Brain microvascular endothelial cell (primary cell): Measurements from ENCODE around the gene SBF1.
"Not testable (repeated sequence)": the region's sequence is repeated elsewhere in the genome, so short reads cannot be mapped to it uniquely, and the experiment has no call there.

ENCODE experiments used
- DNase-seq: peaks from one replicate; pipeline ENCODE4 v3.0.0-alpha.2; 2020
- H3K27ac ChIP-seq: fragments of 250-450 bp; sonication (Bioruptor Pico); 2 replicates; pipeline ENCODE4 v1.5.1; 2020; ENCODE audit warnings: mild to moderate bottlenecking, moderate library complexity
- H3K27me3 ChIP-seq: fragments of 250-450 bp; sonication (Bioruptor Pico); replicated peaks from 2 replicates; pipeline ENCODE4 v1.5.1; 2020; ENCODE audit warnings: mild to moderate bottlenecking
- H3K36me3 ChIP-seq: fragments of 250-450 bp; sonication (Bioruptor Pico); replicated peaks from 2 replicates; pipeline ENCODE4 v1.5.1; 2020; ENCODE audit warnings: mild to moderate bottlenecking
- H3K4me3 ChIP-seq: 2 replicates; pipeline ENCODE4 v1.5.1; 2011; ENCODE audit warnings: low read depth, mild to moderate bottlenecking, control low read depth, low read length, moderate library complexity
- in situ Hi-C: cut with HindIII; loops from 2 replicates; pipeline ENCODE4 v1.10.0; 2017; ENCODE audit warnings: low sequenced_read_pairs, low pct_ligation_motif_present
- TF ChIP-seq, protein P1 (sequence below): IDR thresholded peaks from 2 replicates; pipeline ENCODE4 v1.5.1; 2011; ENCODE audit warnings: low read depth, mild to moderate bottlenecking, moderate library complexity, low read length, control low read depth, inconsistent platforms; ENCODE audit errors: missing control alignments

Gene SBF1

DNA sequence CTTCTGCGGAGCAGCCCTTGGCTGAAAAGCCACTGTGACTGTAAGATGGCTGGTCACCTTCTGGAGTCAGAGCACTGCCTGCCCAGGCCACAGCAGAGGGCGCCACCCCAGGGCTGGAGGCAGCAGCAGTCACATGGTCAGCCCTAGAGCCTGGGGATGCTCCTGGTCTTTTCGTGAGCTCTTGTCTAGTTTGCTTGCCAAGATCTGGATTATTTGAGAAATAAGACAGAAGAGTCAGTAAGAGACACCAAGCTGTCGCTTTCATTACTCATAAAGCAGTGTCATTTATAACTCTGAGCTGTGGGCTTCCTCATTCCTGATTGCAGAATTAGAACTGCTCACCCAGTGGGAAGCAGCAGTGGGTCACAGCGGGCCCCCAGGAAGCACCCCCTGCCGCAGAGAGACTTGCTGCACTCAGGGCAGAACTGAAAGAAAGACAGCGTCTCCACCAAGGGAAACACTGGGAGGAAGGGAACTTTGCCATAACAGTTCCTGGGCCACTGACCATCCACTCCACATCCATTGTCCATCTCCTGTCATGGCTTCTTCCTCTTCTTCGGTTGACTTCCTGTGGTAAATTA is 75.0 kb downstream of the SBF1 start:
- peak; percentile 22 for DNase-seq

DNA sequence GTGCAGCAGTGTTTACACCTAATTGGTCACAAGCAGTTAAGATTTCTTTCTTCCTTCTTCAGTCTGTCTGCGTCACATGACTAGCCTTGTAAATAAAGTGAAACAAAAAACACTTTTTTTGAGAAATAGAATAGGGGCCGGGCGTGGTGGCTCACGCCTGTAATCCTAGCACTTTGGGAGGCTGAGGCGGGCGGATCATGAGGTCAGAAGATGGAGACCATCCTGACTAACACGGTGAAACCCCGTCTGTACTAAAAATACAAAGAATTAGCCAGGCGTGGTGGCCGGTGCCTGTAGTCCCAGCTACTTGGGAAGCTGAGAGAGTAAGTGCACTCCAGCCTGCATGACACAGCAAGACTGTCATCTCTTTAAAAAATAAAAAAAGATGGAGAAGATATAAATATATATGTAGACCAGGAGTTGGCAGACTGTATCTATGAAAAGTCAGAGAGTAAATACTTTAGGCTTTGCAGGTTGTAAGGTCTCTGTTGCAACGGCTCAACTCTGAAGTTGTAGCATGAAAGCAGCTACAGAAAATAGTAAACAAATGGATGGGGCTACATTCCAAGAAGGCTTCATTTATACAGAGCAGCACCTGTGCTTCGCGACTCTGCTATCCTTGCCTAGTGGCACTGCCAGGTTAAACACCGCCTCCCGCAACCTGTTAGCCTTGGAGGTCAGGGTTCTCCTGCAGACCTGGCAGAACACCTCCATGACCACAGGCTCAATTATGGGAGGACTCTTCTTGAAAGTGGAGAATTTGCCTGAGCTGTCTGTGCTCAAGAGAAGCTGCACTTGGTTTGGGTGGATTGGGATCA is 75.8 kb downstream of the SBF1 start:
- in situ Hi-C loops = no loop called here
- no peak for DNase-seq
- H3K27ac ChIP-seq = no peak overlapping the region
- TF ChIP-seq, protein P1, sequence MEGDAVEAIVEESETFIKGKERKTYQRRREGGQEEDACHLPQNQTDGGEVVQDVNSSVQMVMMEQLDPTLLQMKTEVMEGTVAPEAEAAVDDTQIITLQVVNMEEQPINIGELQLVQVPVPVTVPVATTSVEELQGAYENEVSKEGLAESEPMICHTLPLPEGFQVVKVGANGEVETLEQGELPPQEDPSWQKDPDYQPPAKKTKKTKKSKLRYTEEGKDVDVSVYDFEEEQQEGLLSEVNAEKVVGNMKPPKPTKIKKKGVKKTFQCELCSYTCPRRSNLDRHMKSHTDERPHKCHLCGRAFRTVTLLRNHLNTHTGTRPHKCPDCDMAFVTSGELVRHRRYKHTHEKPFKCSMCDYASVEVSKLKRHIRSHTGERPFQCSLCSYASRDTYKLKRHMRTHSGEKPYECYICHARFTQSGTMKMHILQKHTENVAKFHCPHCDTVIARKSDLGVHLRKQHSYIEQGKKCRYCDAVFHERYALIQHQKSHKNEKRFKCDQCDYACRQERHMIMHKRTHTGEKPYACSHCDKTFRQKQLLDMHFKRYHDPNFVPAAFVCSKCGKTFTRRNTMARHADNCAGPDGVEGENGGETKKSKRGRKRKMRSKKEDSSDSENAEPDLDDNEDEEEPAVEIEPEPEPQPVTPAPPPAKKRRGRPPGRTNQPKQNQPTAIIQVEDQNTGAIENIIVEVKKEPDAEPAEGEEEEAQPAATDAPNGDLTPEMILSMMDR = no peak
- H3K27me3 ChIP-seq = no peaks in the 10 kb centered on the region
- H3K36me3 ChIP-seq = peaks cover 6% of the 10 kb centered on the region
- H3K4me3 ChIP-seq = no peak overlapping the region

More for the DNA sequence above, 75.0 kb downstream of the SBF1 start:
- H3K4me3 ChIP-seq = no peak overlapping the region
- H3K27me3 ChIP-seq = no peaks in the 10 kb centered on the region
- TF ChIP-seq, protein P1 = peak; percentile 63
- peaks cover 6% of the 10 kb centered on the region for H3K36me3 ChIP-seq
- in situ Hi-C loops = no loop called here
- H3K27ac ChIP-seq = no peak overlapping the region

DNA sequence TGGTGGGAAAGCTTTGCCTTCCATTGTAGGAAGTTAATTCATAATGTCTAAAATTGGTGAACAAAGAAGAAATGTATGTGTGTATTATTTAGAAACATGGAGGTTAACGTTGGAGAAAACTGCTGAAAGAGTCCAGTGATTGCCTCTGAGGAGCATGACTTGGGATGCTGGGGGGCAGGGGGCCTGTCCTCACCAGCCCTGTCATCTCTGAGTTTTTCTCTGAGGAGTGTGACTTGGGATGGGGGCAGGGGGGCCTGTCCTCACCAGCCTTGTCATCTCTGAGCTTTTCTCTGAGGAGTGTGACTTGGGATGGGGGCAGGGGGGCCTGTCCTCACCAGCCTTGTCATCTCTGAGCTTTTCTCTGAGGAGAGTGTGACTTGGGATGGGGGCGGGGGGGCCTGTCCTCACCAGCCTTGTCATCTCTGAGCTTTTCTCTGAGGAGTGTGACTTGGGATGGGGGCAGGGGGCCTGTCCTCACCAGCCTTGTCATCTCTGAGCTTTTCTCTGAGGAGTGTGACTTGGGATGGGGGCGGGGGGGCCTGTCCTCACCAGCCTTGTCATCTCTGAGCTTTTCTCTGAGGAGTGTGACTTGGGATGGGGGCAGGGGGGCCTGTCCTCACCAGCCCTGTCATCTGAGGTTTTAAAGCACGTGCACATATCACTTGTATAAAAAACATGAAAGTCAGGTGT is 77.3 kb downstream of the SBF1 start:
- H3K36me3 ChIP-seq, H3K27me3 ChIP-seq, DNase-seq, H3K4me3 ChIP-seq, H3K27ac ChIP-seq, in situ Hi-C loops: not testable (repeated sequence)

DNA sequence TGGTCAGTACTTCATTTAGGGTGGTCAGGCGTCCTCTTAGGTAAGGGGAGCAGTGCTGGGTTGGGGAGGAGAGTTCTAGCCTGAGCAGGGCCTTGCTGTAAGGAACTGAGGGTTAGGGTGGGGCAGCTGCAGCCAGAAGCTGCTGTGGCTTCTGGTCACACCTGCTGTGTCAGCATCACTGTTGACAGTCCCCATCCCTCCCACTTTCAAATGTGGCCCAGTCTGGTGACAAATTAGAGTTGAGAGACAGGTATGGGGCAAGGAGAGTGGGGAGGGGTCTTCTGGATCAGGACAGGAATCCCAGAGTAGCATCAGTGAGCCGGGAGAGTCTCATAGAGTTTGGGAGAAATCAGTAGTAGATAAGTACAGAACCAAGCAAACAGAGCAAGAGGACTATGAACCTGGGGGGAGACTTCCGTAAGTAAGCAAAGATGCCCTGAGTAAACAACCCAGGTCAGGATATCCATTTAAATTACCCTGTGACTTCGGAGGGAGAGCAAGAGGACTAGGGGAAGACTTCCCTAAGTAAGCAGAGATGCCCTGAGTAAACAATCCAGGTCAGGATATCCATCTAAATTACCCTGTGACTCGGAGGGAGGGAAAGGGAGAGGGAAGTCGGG is 78.0 kb downstream of the SBF1 start:
- DNase-seq = no peak
- Histone ChIP-seq H3K27me3 (no peaks in the 10 kb centered on the region), H3K4me3 (no peak overlapping the region), H3K36me3 (peaks cover 9% of the 10 kb centered on the region), H3K27ac (no peak overlapping the region)
- in situ Hi-C loops = no loop called here
- TF ChIP-seq, protein P1 = no peak
